Stimulated activated CD8-positive, alpha-beta memory T cell treated with anti-CD3 and anti-CD28 coated beads, Interleukin-7, amount 100 ng/mL, for 24 hours (primary cell): ENCODE results near the gene CORO2B.

Experiments
- DNase-seq: peaks from one replicate; pipeline ENCODE4 v3.0.0-alpha.2; 2020; ENCODE audit warnings: low read depth

CORO2B gene

GRCh38 chr15:68608206-68608843 is 29.5 kb downstream of the CORO2B start:
- DNase-seq = no peak

- DNase-seq = no peak
These were observed 30.0 kb downstream of the CORO2B start for GRCh38 chr15:68608844-68609232.

- DNase-seq = no peak
These were observed 30.8 kb downstream of the CORO2B start for GRCh38 chr15:68609629-68610028.

- DNase-seq = no peak
These were observed 32.0 kb downstream of the CORO2B start for GRCh38 chr15:68610825-68611224.

- DNase-seq = no peak
These were observed 33.7 kb downstream of the CORO2B start for GRCh38 chr15:68612503-68612902.

- DNase-seq = no peak
These were observed 34.4 kb downstream of the CORO2B start for GRCh38 chr15:68612979-68613740.

GRCh38 chr15:68614286-68615035 is 35.7 kb downstream of the CORO2B start:
- DNase-seq = no peak

GRCh38 chr15:68615301-68615700 is 36.5 kb downstream of the CORO2B start:
- no peak for DNase-seq

- no peak for DNase-seq
These were observed 37.0 kb downstream of the CORO2B start for GRCh38 chr15:68615811-68616210.

- DNase-seq = no peak
These were observed 37.6 kb downstream of the CORO2B start for GRCh38 chr15:68616397-68616796.

- DNase-seq = no peak
These were observed 38.2 kb downstream of the CORO2B start for GRCh38 chr15:68617001-68617400.

GRCh38 chr15:68617777-68618176 is 39.0 kb downstream of the CORO2B start:
- no peak for DNase-seq

- DNase-seq = no peak
These were observed 39.6 kb downstream of the CORO2B start for GRCh38 chr15:68618394-68618793.

- DNase-seq = no peak
These were observed 40.3 kb downstream of the CORO2B start for GRCh38 chr15:68618908-68619698.

GRCh38 chr15:68620721-68621527 is 42.1 kb downstream of the CORO2B start:
- no peak for DNase-seq

GRCh38 chr15:68621535-68621934 is 42.7 kb downstream of the CORO2B start:
- DNase-seq = no peak

- DNase-seq = no peak
These were observed 44.6 kb downstream of the CORO2B start for GRCh38 chr15:68623301-68623892.

GRCh38 chr15:68625853-68626252 is 47.1 kb downstream of the CORO2B start:
- no peak for DNase-seq

GRCh38 chr15:68626283-68626682 is 47.5 kb downstream of the CORO2B start:
- DNase-seq = no peak

GRCh38 chr15:68626739-68627138 is 47.9 kb downstream of the CORO2B start:
- no peak for DNase-seq

- no peak for DNase-seq
These were observed 48.7 kb downstream of the CORO2B start for GRCh38 chr15:68627476-68627875.
